Gastrocnemius medialis (tissue), 4 donors: ENCODE measurements around the gene SLX4IP. TPM values are rescaled to one million over a fixed set of nuclear protein-coding genes. Genes with fewer than 3 reads are reported as not detected.

Source experiments
- ATAC-seq, 2 donors: fragments of 150-250 bp; one replicate each; pipeline ENCODE4 v1.9.1; 2016
- DNase-seq, 2 donors: peaks; one replicate each; pipeline ENCODE4 v3.0.0-alpha.2; 2019
- H3K27ac ChIP-seq, 4 donors: fragments of 200-600 bp; sonication (generic); 1 replicate in 1 of 4; 2 replicates in 3 of 4; pipeline ENCODE4 v1.5.1; 2016 to 2018; ENCODE audit warnings: mild to moderate bottlenecking in 2 of 4, moderate library complexity in 1 of 4
- H3K27me3 ChIP-seq, 3 donors: fragments of 200-600 bp; sonication (generic) in 2 of 3; 1 replicate in 1 of 3; 2 replicates in 2 of 3; pipeline versions ENCODE4 v1.5.1 to v1.6.0; 2016 to 2019; ENCODE audit warnings: mild to moderate bottlenecking in 1 of 3, moderate library complexity in 1 of 3
- H3K36me3 ChIP-seq, 2 donors: fragments of 200-600 bp; sonication (generic) in 1 of 2; one replicate each; pipeline ENCODE4 v1.5.1; 2017 to 2018
- H3K4me1 ChIP-seq, 2 donors: fragments of 200-600 bp; sonication (generic) in 1 of 2; one replicate each; pipeline ENCODE4 v1.5.1; 2016 to 2017; ENCODE audit warnings: mild to moderate bottlenecking in 2 of 2
- H3K4me3 ChIP-seq, 4 donors: fragments of 200-600 bp; sonication (generic) in 3 of 4; 1 replicate in 1 of 4; 2 replicates in 3 of 4; pipeline ENCODE4 v1.5.1; 2016 to 2019; ENCODE audit warnings: mild to moderate bottlenecking in 2 of 4
- H3K9me3 ChIP-seq, 3 donors: fragments of 200-600 bp; sonication (generic) in 2 of 3; 1 replicate in 1 of 3; 2 replicates in 2 of 3; pipeline ENCODE4 v1.5.1; 2016 to 2019
- CTCF ChIP-seq, 5 experiments: fragments of 450-650 bp in 3 of 5; fragments of 200-600 bp in 2 of 5; sonication (generic) in 2 of 5; IDR thresholded peaks in 4 of 5; conservative IDR thresholded peaks in 1 of 5; 1 replicate in 4 of 5; 2 replicates in 1 of 5; pipeline ENCODE4 v1.5.1; 2016 to 2019; ENCODE audit warnings: antibody characterized with exemption in 5 of 5, mild to moderate bottlenecking in 3 of 5, moderate library complexity in 3 of 5
- POLR2A ChIP-seq, 2 donors: fragments of 450-650 bp; IDR thresholded peaks; one replicate each; pipeline ENCODE4 v1.6.1; 2017; ENCODE audit warnings: antibody characterized with exemption in 2 of 2, mild to moderate bottlenecking in 2 of 2, moderate library complexity in 2 of 2
- in situ Hi-C, 4 donors: fragments of 200-750 bp; cut with MboI; loops; one replicate each; pipeline versions ENCODE4 v1.15.0 to v1.8.0; 2017; ENCODE audit warnings: low sequenced_read_pairs in 4 of 4
- intact Hi-C: fragments of 100-400 bp; cut with DNase I; formaldehyde crosslinking; loops from one replicate; pipeline ENCODE4 v1.15.1; 2023; ENCODE audit warnings: low total_unique reads
- total RNA-seq, 4 donors: library from RNA; depleted of rRNA; stranded (reverse); fragments of >200 nt; gene quantifications; one replicate each; pipeline versions ENCODE4 v1.1.0 to v1.2.3, GENCODE V29; 2016

SLX4IP gene
- total RNA-seq, 4 donors from 2014 or later, result 0.22 to 1.3 (median 0.71) TPM

- intact Hi-C loops, result no loop called here
- no peak for DNase-seq
- in situ Hi-C loops, result no loop called here
- Histone ChIP-seq H3K27me3 (no peaks in the 10 kb centered on the region), H3K36me3 (no peaks in the 10 kb centered on the region), H3K4me3 (no peak overlapping the region), H3K9me3 (no peaks in the 10 kb centered on the region), H3K4me1 (no peaks in the 10 kb centered on the region), H3K27ac (no peak overlapping the region)
- no peak for ATAC-seq
- TF ChIP-seq POLR2A (IDR thresholded peaks at IDR 0.05) (no peak), CTCF (IDR thresholded peaks at IDR 0.05 in 4 of 5, conservative IDR thresholded peaks at IDR 0.05 in 1 of 5) (no peak)
These were observed 52.3 kb downstream of the SLX4IP start for GRCh38 chr20:10487142-10488136.

- in situ Hi-C loops, result no loop called here
- no peak overlapping the region for H3K4me3 ChIP-seq
- H3K36me3 ChIP-seq, result no peaks in the 10 kb centered on the region
- ATAC-seq (no peak), DNase-seq (no peak)
- no peaks in the 10 kb centered on the region for H3K4me1 ChIP-seq
- H3K27me3 ChIP-seq, result no peaks in the 10 kb centered on the region
- no peak for TF ChIP-seq POLR2A (IDR thresholded peaks at IDR 0.05)
- no peak for TF ChIP-seq CTCF (IDR thresholded peaks at IDR 0.05 in 4 of 5, conservative IDR thresholded peaks at IDR 0.05 in 1 of 5)
- H3K9me3 ChIP-seq, result no peaks in the 10 kb centered on the region
- intact Hi-C loops, result no loop called here
- no peak overlapping the region for H3K27ac ChIP-seq
These were observed 53.4 kb downstream of the SLX4IP start for GRCh38 chr20:10488534-10488933.

- Histone ChIP-seq H3K4me1 (no peaks in the 10 kb centered on the region), H3K27me3 (no peaks in the 10 kb centered on the region), H3K36me3 (no peaks in the 10 kb centered on the region), H3K27ac (no peak overlapping the region), H3K9me3 (no peaks in the 10 kb centered on the region), H3K4me3 (no peak overlapping the region)
- TF ChIP-seq CTCF (IDR thresholded peaks at IDR 0.05 in 4 of 5, conservative IDR thresholded peaks at IDR 0.05 in 1 of 5), result no peak
- no peak for TF ChIP-seq POLR2A (IDR thresholded peaks at IDR 0.05)
- ATAC-seq (no peak), DNase-seq (no peak)
- in situ Hi-C loops (no loop called here), intact Hi-C loops (no loop called here)
These were observed 54.7 kb downstream of the SLX4IP start for GRCh38 chr20:10489853-10490252.

- ATAC-seq (no peak), DNase-seq (no peak)
- H3K4me3 ChIP-seq, result no peak overlapping the region
- in situ Hi-C loops, result no loop called here
- no peaks in the 10 kb centered on the region for H3K9me3 ChIP-seq
- H3K36me3 ChIP-seq, result no peaks in the 10 kb centered on the region
- H3K4me1 ChIP-seq, result no peaks in the 10 kb centered on the region
- TF ChIP-seq POLR2A (IDR thresholded peaks at IDR 0.05), result no peak
- TF ChIP-seq CTCF (IDR thresholded peaks at IDR 0.05 in 4 of 5, conservative IDR thresholded peaks at IDR 0.05 in 1 of 5), result no peak
- no peak overlapping the region for H3K27ac ChIP-seq
- intact Hi-C loops, result no loop called here
- no peaks in the 10 kb centered on the region for H3K27me3 ChIP-seq
These were observed 55.2 kb downstream of the SLX4IP start for GRCh38 chr20:10490257-10490656.
